SJSA1 (cell line): Measurements from ENCODE around the gene CST5. TPM values are rescaled to one million over a fixed set of nuclear protein-coding genes. Genes with fewer than 3 reads are reported as not detected.
"Not testable (repeated sequence)": the region's sequence is repeated elsewhere in the genome, so short reads cannot be mapped to it uniquely, and the experiment has no call there.

Source experiments
- DNase-seq, 2 experiments: peaks; one replicate each; pipeline ENCODE4 v3.0.0-alpha.2; 2015 to 2020; ENCODE audit warnings: low spot score in 2 of 2, low read depth in 1 of 2
- H3K27ac ChIP-seq: fragments of 250-450 bp; sonication (Bioruptor Pico); 2 replicates; pipeline ENCODE4 v1.5.1; 2020; ENCODE audit warnings: mild to moderate bottlenecking, moderate library complexity
- H3K27me3 ChIP-seq: fragments of 250-450 bp; sonication (Bioruptor Pico); replicated peaks from 2 replicates; pipeline ENCODE4 v1.5.1; 2020; ENCODE audit warnings: mild to moderate bottlenecking, moderate library complexity
- H3K36me3 ChIP-seq: fragments of 250-450 bp; sonication (Bioruptor Pico); 2 replicates; pipeline ENCODE4 v1.5.1; 2020; ENCODE audit warnings: mild to moderate bottlenecking
- H3K4me1 ChIP-seq: fragments of 250-450 bp; sonication (Bioruptor Pico); replicated peaks from 2 replicates; pipeline ENCODE4 v1.6.1; 2021; ENCODE audit warnings: mild to moderate bottlenecking
- H3K4me3 ChIP-seq: fragments of 250-450 bp; sonication (Bioruptor Pico); 2 replicates; pipeline ENCODE4 v1.5.1; 2020; ENCODE audit warnings: mild to moderate bottlenecking
- H3K9me3 ChIP-seq: fragments of 250-450 bp; sonication (Bioruptor Pico); replicated peaks from 2 replicates; pipeline ENCODE4 v1.5.1; 2020; ENCODE audit warnings: mild to moderate bottlenecking
- total RNA-seq: library from RNA; depleted of rRNA; stranded (reverse); fragments of >200 nt; shearing (Covaris generic); gene quantifications from 2 replicates; pipeline ENCODE4 v1.2.3, GENCODE V29; 2014; rRNA removed

Gene CST5
- total RNA-seq, 1 experiment from 2014 or later, result not detected

DNA sequence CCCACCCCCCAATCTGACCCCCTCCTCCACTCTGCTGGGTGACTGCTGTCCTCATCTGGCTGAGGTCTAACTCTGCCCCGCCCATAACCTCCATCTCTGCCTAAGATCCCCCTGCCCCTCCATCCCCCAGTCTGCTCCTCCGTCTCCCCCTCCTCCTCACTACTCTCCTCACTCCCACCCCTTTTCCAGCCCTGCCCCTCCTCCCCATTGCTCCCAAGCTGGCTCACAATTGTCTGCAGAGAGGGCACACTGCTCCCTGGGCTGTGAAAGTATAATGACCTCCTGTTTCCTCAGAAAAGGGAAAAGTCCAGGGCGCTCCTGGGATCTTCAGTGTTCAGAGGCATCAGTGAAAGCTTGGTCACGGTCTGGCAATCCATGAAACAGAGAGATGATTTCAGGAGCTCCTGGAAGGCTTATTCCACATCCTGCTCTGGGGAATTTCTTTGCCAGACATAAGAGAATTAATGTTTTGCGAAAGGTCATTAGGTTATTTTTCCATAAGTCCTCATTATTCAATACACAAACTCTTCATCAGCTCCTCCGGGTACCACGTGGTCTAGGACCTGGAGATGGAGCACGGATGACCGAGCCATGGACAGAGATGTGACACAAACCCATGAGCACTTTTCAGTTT lies 21.5 kb downstream of the CST5 start:
- no peak overlapping the region for H3K4me3 ChIP-seq
- no peaks in the 10 kb centered on the region for H3K4me1 ChIP-seq
- no peaks in the 10 kb centered on the region for H3K27me3 ChIP-seq
- H3K9me3 ChIP-seq, result no peaks in the 10 kb centered on the region
- no peak for DNase-seq
- no peak overlapping the region for H3K27ac ChIP-seq
- H3K36me3 ChIP-seq, result no peaks in the 10 kb centered on the region

GRCh38 chr20:23856736-23857135 lies 22.8 kb downstream of the CST5 start:
- DNase-seq, result no peak
- H3K27me3 ChIP-seq, result no peaks in the 10 kb centered on the region
- H3K27ac ChIP-seq, result no peak overlapping the region
- no peak overlapping the region for H3K4me3 ChIP-seq
- no peaks in the 10 kb centered on the region for H3K9me3 ChIP-seq
- H3K36me3 ChIP-seq, result no peaks in the 10 kb centered on the region
- no peaks in the 10 kb centered on the region for H3K4me1 ChIP-seq

- no peaks in the 10 kb centered on the region for H3K36me3 ChIP-seq
- DNase-seq, result no peak
- no peaks in the 10 kb centered on the region for H3K27me3 ChIP-seq
- H3K4me3 ChIP-seq, result no peak overlapping the region
- no peak overlapping the region for H3K27ac ChIP-seq
- no peaks in the 10 kb centered on the region for H3K9me3 ChIP-seq
- H3K4me1 ChIP-seq, result no peaks in the 10 kb centered on the region
These were observed 23.3 kb downstream of the CST5 start for GRCh38 chr20:23856226-23856625.

- no peaks in the 10 kb centered on the region for H3K27me3 ChIP-seq
- H3K4me3 ChIP-seq, result no peak overlapping the region
- H3K27ac ChIP-seq, result no peak overlapping the region
- H3K4me1 ChIP-seq, result no peaks in the 10 kb centered on the region
- no peaks in the 10 kb centered on the region for H3K9me3 ChIP-seq
- no peak for DNase-seq
- no peaks in the 10 kb centered on the region for H3K36me3 ChIP-seq
These were observed 37.9 kb downstream of the CST5 start for GRCh38 chr20:23841693-23842092.

DNA sequence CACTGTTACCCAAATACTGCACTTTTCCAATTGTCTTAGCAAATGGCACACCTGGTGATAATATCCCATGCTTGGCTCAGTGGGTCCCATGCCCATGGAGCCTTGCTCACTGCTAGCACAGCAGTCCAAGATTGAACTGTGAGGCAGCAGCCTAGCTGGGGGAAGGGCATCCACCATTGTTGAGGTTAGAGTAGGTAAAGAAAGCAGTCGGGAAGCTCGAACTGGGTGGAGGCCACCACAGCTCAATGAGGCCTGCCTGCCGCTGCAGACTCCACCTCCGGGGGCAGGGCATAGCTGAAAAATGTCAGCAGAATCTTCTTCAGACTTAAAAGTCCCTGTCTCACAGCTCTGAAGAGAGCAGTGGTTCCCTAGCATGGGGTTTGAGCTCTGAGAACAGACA lies 43.8 kb downstream of the CST5 start:
- Histone ChIP-seq H3K9me3 (no peaks in the 10 kb centered on the region), H3K4me3 (no peak overlapping the region), H3K27me3 (no peaks in the 10 kb centered on the region), H3K36me3 (no peaks in the 10 kb centered on the region), H3K4me1 (peaks cover 15% of the 10 kb centered on the region), H3K27ac (no peak overlapping the region)
- DNase-seq, result no peak

DNA sequence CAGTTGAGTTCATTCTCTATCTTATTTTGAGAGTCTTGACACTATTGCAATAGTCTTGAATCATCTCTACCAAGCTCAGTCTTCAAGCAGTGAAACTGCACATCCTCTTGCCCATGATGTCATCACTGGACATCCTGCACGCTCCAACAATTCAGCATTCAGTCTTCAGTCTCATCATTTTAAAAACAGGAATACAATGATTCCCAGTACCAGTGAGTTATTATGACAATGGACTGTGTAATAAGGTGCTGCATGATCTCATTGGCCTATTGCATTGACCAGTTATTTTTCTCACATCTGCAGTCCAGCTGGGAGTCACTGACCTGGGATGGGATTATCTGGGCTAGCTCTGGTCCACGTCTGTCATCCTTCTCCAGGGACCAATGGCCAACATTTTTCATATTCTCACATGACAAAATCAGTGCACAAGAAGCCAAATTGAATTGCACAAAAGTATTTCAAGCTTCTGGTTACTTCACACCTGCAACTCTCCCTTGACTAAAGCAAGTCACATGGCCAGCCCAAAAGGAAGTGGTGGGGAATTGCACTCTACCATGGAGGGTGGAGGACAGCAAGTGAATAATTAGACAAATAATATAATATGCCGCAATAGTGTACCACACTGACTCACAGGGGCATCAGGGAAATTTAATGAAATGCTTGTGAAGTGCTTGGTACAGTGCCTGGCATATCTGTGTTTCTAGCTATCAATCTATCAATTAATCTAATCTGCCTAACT lies 46.6 kb downstream of the CST5 start:
- Histone ChIP-seq H3K4me1 (peaks cover 15% of the 10 kb centered on the region), H3K4me3 (no peak overlapping the region), H3K27me3 (no peaks in the 10 kb centered on the region), H3K36me3 (no peaks in the 10 kb centered on the region), H3K9me3 (no peaks in the 10 kb centered on the region), H3K27ac (no peak overlapping the region)
- DNase-seq, result no peak

- H3K4me3 ChIP-seq, H3K36me3 ChIP-seq, H3K27me3 ChIP-seq, H3K9me3 ChIP-seq: not testable (repeated sequence)
- peak; percentile 72 to 77 for DNase-seq
- Histone ChIP-seq H3K4me1 (peaks cover 15% of the 10 kb centered on the region), H3K27ac (peak overlapping the region; percentile 8; the same call in 1 of the 2 replicates)
These were observed 47.6 kb downstream of the CST5 start for GRCh38 chr20:23831961-23832360.

GRCh38 chr20:23826541-23827021 lies 53.0 kb downstream of the CST5 start, which contains the start of gene CST2:
Gene CST2 (minus strand): TSS chr20:23826729. CDS start chr20:23826660, 69 bp downstream.
- H3K9me3 ChIP-seq, result no peaks in the 10 kb centered on the region
- DNase-seq, result peak; percentile 28 to 60
- H3K4me3 ChIP-seq, result no peak within 1 kb of the TSS
- H3K36me3 ChIP-seq, result no peaks in the 10 kb centered on the region
- no peak within 1 kb of the TSS for H3K27ac ChIP-seq
- peaks cover 11% of the 10 kb centered on the region for H3K4me1 ChIP-seq
- H3K27me3 ChIP-seq, result no peaks in the 10 kb centered on the region

Other genes with a start within 250 kb of the CST5 start
- 196 and 222 TPM in 2 replicates for gene CST3, start 241.8 kb downstream of the CST5 start, total RNA-seq
- gene CST4, start 190.7 kb downstream of the CST5 start, total RNA-seq, result not detected in 2 replicates
- gene CST1, start 128.8 kb downstream of the CST5 start, total RNA-seq, result not detected in 2 replicates
- not detected in 2 replicates for gene CST2, start 53.0 kb downstream of the CST5 start, total RNA-seq
- gene GGTLC1, start 109.0 kb upstream of the CST5 start, total RNA-seq, result not detected in 2 replicates